H1 (cell line): ENCODE results near the gene TMEM120A. TPM values are rescaled to one million over a fixed set of nuclear protein-coding genes. Genes with fewer than 3 reads are reported as not detected.

Experiments used
- polyA plus RNA-seq, 7 experiments: library from polyadenylated mRNA; depleted of rRNA in 3 of 7; stranded (reverse) in 5 of 7; unstranded in 2 of 7; fragments of >200 nt in 5 of 7; fragments of 200-250 nt in 2 of 7; gene quantifications; 1 replicate in 5 of 7; 2 replicates in 1 of 7; 4 replicates in 1 of 7; pipeline versions ENCODE4 v1.2.1 to v1.2.3, GENCODE V29; 2011 to 2013; ENCODE audit warnings: missing spikeins in 2 of 7, mixed read lengths in 2 of 7
- small RNA-seq: library from polyadenylated mRNA; stranded (forward); fragments of <200 nt; extraction: miRNeasy Mini kit (QIAGEN cat#:217004); gene quantifications from one replicate; pipeline ENCODE3, GENCODE V24; 2013; ENCODE audit not compliant: insufficient read depth
- total RNA-seq: library from RNA; stranded (reverse); fragmentation: NEBNext Ultra II Directional; extraction: Animal tissue kit (Norgen Biotek cat#: 25700); gene quantifications from 2 replicates; pipeline ENCODE4 v1.2.1, GENCODE V29; 2021

The TMEM120A gene
- total and polyA plus RNA-seq, 2 of the 8 experiments (the other 6 are each of a cell fraction or from before 2014, with no cell fraction given) = 15.6 to 49.9 TPM

Small RNAs within 50 kb of the gene (small RNA-seq; reads per million reads assigned to genes)
- gene SNORA14A = 0.51 reads per million

Other genes with a start within 250 kb of the TMEM120A start
- gene CCL26, start 222.4 kb downstream of the TMEM120A start, total RNA-seq = 14.8 and 14.9 TPM in 2 replicates
- 5.4 and 8.7 TPM in 2 replicates for gene CCL26, start 222.4 kb downstream of the TMEM120A start, polyA plus RNA-seq (2011; rRNA removed)
- not detected in 2 replicates for gene CCL24, start 180.8 kb downstream of the TMEM120A start, total RNA-seq
- gene CCL24, start 180.8 kb downstream of the TMEM120A start, polyA plus RNA-seq (2011; rRNA removed) = not detected in 2 replicates
- gene RHBDD2, start 115.6 kb downstream of the TMEM120A start, total RNA-seq = 28.3 and 29.5 TPM in 2 replicates
- 65.5 and 83.6 TPM in 2 replicates for gene RHBDD2, start 115.6 kb downstream of the TMEM120A start, polyA plus RNA-seq (2011; rRNA removed)
- gene POR, start 79.4 kb downstream of the TMEM120A start, total RNA-seq = 127 and 144 TPM in 2 replicates
- gene POR, start 79.4 kb downstream of the TMEM120A start, polyA plus RNA-seq (2011; rRNA removed) = 98.7 and 213 TPM in 2 replicates
- 26.4 and 32.3 TPM in 2 replicates for gene STYXL1, start 53.4 kb upstream of the TMEM120A start, total RNA-seq
- gene STYXL1, start 53.4 kb upstream of the TMEM120A start, polyA plus RNA-seq (2011; rRNA removed) = 53.2 and 53.9 TPM in 2 replicates
- 254 TPM in 2 replicates for gene MDH2, start 53.5 kb upstream of the TMEM120A start, total RNA-seq
- 203 and 258 TPM in 2 replicates for gene MDH2, start 53.5 kb upstream of the TMEM120A start, polyA plus RNA-seq (2011; rRNA removed)
- 16.0 and 17.4 TPM in 2 replicates for gene SRRM3, start 207.3 kb upstream of the TMEM120A start, total RNA-seq
- gene SRRM3, start 207.3 kb upstream of the TMEM120A start, polyA plus RNA-seq (2011; rRNA removed) = 10.4 and 18.4 TPM in 2 replicates